ENCODE results near the gene TRIP12. TPM values are rescaled to one million over a fixed set of nuclear protein-coding genes. Genes with fewer than 3 reads are reported as not detected.

The TRIP12 gene
- total and polyA plus RNA-seq, 2 of the 13 experiments (the other 11 are each of a cell fraction or from before 2014, with no cell fraction given): 72.1 to 153 TPM

- H3K4me3 ChIP-seq (replicated peaks in 1 of 3; ENCODE audit: insufficient read depth in 1 of 3, low read depth in 2 of 3, low read length in 3 of 3): no peak overlapping the region
- CTCF ChIA-PET (ENCODE audit: low intra/inter-chr PET ratio, low total read pairs): no interaction called here
Observed at GRCh38 chr2:229903037-229903436, 18.8 kb downstream of the TRIP12 start.

More at GRCh38 chr2:229903037-229903436, 18.8 kb downstream of the TRIP12 start:
- TF ChIP-seq GTF3A (CRISPR knock-in tag; conservative IDR thresholded peaks at IDR 0.05): no peak
- no peak for TF ChIP-seq ZNF383 (CRISPR knock-in tag; IDR thresholded peaks at IDR 0.05; ENCODE audit: borderline replicate concordance)
- no peak for TF ChIP-seq ZBTB42 (CRISPR knock-in tag; IDR thresholded peaks at IDR 0.05)
- no peak for TF ChIP-seq ELF3 (CRISPR knock-in tag; IDR thresholded peaks at IDR 0.05)
- no peak for TF ChIP-seq ZNF562 (CRISPR knock-in tag; IDR thresholded peaks at IDR 0.05; ENCODE audit: borderline replicate concordance)
- TF ChIP-seq RBAK (CRISPR knock-in tag; IDR thresholded peaks at IDR 0.05): no peak
- TF ChIP-seq POGK (CRISPR knock-in tag; conservative IDR thresholded peaks at IDR 0.05): no peak
- TF ChIP-seq SRSF9 (IDR thresholded peaks at IDR 0.05; ENCODE audit: borderline replicate concordance, insufficient read depth, low read depth, low read length, poor library complexity, severe bottlenecking): no peak
- no peak for TF ChIP-seq ZNF337 (CRISPR knock-in tag; IDR thresholded peaks at IDR 0.05; ENCODE audit: borderline replicate concordance, low read depth)
- no peak for TF ChIP-seq CBX2 (IDR thresholded peaks at IDR 0.05; ENCODE audit: low read depth, low read length)
- TF ChIP-seq CBX2 (CRISPR knock-in tag; IDR thresholded peaks at IDR 0.05; ENCODE audit: low read depth): no peak
- no peak for TF ChIP-seq MAFG (CRISPR knock-in tag; IDR thresholded peaks at IDR 0.05)
- TF ChIP-seq USF2 (IDR thresholded peaks at IDR 0.05; ENCODE audit: low read depth, low read length): no peak
- no peak for TF ChIP-seq USF2 (CRISPR knock-in tag; IDR thresholded peaks at IDR 0.05; ENCODE audit: borderline replicate concordance)
- in situ Hi-C loops (cut with HindIII; ENCODE audit: extremely low pct_ligation_motif_present, low pct_unique_long_range_greater_than_20kb): no loop called here
- H3K4me1 ChIP-seq (ENCODE audit: insufficient read depth, low read length): peaks cover 24% of the 10 kb centered on the region
- no peak for FAIRE-seq
- intact Hi-C loops (cut with micrococcal nuclease; ENCODE audit: unreplicated experiment): no loop called here
- ATAC-seq: no peak
- no peak overlapping the region for H3K4me2 ChIP-seq (ENCODE audit: low read depth, low read length)
- no peak overlapping the region for H2AFZ ChIP-seq (ENCODE audit: low read length)
- no peaks in the 10 kb centered on the region for H3K9me3 ChIP-seq (ENCODE audit: low read length)
- H3K27me3 ChIP-seq (ENCODE audit: control insufficient read depth in 1 of 2, insufficient read depth in 2 of 2, low read length in 2 of 2): no peaks in the 10 kb centered on the region
- H3K36me3 ChIP-seq (replicated peaks in 1 of 2; ENCODE audit: control insufficient read depth in 1 of 2, insufficient read depth in 2 of 2, low read length in 2 of 2): peaks cover 9 to 43% of the 10 kb centered on the region in 2 experiments
- 76% methylated on average over 3 of the region's 3 CpGs for WGBS (ENCODE audit: low lambda C conversion rate)
- no TSS peak for BruUV-seq (replicated peaks)
- no peak overlapping the region for H3K9ac ChIP-seq (ENCODE audit: insufficient read depth, low read depth, low read length)
- POLR2A ChIA-PET: no interaction called here
- DNase-seq (ENCODE audit: low spot score): no peak
- H3K79me2 ChIP-seq (ENCODE audit: insufficient read depth, low read length): peaks cover 86% of the 10 kb centered on the region
- no peak overlapping the region for H3K27ac ChIP-seq (ENCODE audit: extremely low read length, insufficient read depth, low read length)
- H4K20me1 ChIP-seq (ENCODE audit: insufficient read depth, low read length): peaks cover 49% of the 10 kb centered on the region
